Neural cell (in vitro differentiated cells): Measurements from ENCODE around the gene EDNRA. TPM values are rescaled to one million over a fixed set of nuclear protein-coding genes. Genes with fewer than 3 reads are reported as not detected.

Experiments
- H2AFZ ChIP-seq: fragments of 200-600, 300-800 bp; sonication (generic), shearing (Covaris generic); 2 replicates; pipeline ENCODE4 v1.6.0; 2014; ENCODE audit warnings: low read depth, mild to moderate bottlenecking, antibody characterized with exemption, low read length, moderate library complexity
- H3F3A ChIP-seq: fragments of 200-600 bp; shearing (Covaris generic); 2 replicates; pipeline ENCODE4 v1.6.1; 2016; ENCODE audit warnings: mild to moderate bottlenecking, moderate library complexity, mixed read lengths, antibody characterized with exemption, low read length; ENCODE audit not compliant: insufficient read depth, poor library complexity, severe bottlenecking
- H3K27ac ChIP-seq: fragments of 200-600, 300-800 bp; sonication (generic), shearing (Covaris generic); 2 replicates; pipeline ENCODE4 v1.5.1; 2014; ENCODE audit warnings: mild to moderate bottlenecking, low read length, moderate library complexity
- H3K27me3 ChIP-seq: fragments of 300-800, 200-600 bp; sonication (generic), shearing (Covaris generic); 2 replicates; pipeline ENCODE4 v1.6.0; 2014; ENCODE audit warnings: mild to moderate bottlenecking, low read depth, low read length, moderate library complexity; ENCODE audit not compliant: insufficient read depth
- H3K36me3 ChIP-seq: fragments of 300-800, 200-600 bp; sonication (generic), shearing (Covaris generic); 2 replicates; pipeline ENCODE4 v1.5.1; 2014; ENCODE audit warnings: mild to moderate bottlenecking, antibody characterized with exemption, low read length, moderate library complexity; ENCODE audit not compliant: insufficient read depth
- H3K4me2 ChIP-seq: fragments of 300-800, 200-600 bp; sonication (generic), shearing (Covaris generic); 2 replicates; pipeline ENCODE4 v1.6.0; 2014; ENCODE audit warnings: mild to moderate bottlenecking, low read length
- H3K4me3 ChIP-seq: fragments of 300-800, 200-600 bp; sonication (generic), shearing (Covaris generic); 2 replicates; pipeline ENCODE4 v1.5.1; 2014; ENCODE audit warnings: mild to moderate bottlenecking, low read length, moderate library complexity
- H3K79me2 ChIP-seq: fragments of 200-600 bp; shearing (Covaris generic); replicated peaks from 2 replicates; pipeline ENCODE4 v1.6.0; 2014; ENCODE audit warnings: mild to moderate bottlenecking, low read length, moderate library complexity; ENCODE audit not compliant: insufficient read depth
- H3K9ac ChIP-seq: fragments of 300-800, 200-600 bp; sonication (generic), shearing (Covaris generic); 2 replicates; pipeline ENCODE4 v1.6.1; 2016; ENCODE audit warnings: mild to moderate bottlenecking, low read length, mixed read lengths
- H3K9me2 ChIP-seq: fragments of 200-600 bp; shearing (Covaris generic); 2 replicates; pipeline ENCODE4 v1.6.1; 2016; ENCODE audit warnings: mild to moderate bottlenecking, low read length, mixed read lengths; ENCODE audit not compliant: insufficient read depth
- H3K9me3 ChIP-seq: fragments of 200-600, 300-800 bp; sonication (generic), shearing (Covaris generic); 2 replicates; pipeline ENCODE4 v1.6.1; 2016; ENCODE audit warnings: mild to moderate bottlenecking, mixed run types, low read length, moderate library complexity, mixed read lengths
- H4K20me1 ChIP-seq: fragments of 200-600 bp; shearing (Covaris generic); 2 replicates; pipeline ENCODE4 v1.6.1; 2016; ENCODE audit warnings: mild to moderate bottlenecking, mixed run types; ENCODE audit not compliant: insufficient read depth
- EP300 ChIP-seq: fragments of 450-650 bp; conservative IDR thresholded peaks from 2 replicates; pipeline ENCODE4 v1.6.1; 2014; ENCODE audit warnings: antibody characterized with exemption, mild to moderate bottlenecking, moderate library complexity; ENCODE audit not compliant: poor library complexity, severe bottlenecking
- EZH2 ChIP-seq: fragments of 200-600, 300-800 bp; shearing (Covaris generic), sonication (generic); IDR thresholded peaks from 2 replicates; pipeline ENCODE4 v1.6.1; 2014; ENCODE audit warnings: antibody characterized with exemption, low read length, borderline replicate concordance, mild to moderate bottlenecking; ENCODE audit not compliant: insufficient read depth, poor library complexity, severe bottlenecking
- MXI1 ChIP-seq: fragments of 450-650 bp; conservative IDR thresholded peaks from 2 replicates; pipeline ENCODE4 v1.6.1; 2014; ENCODE audit warnings: antibody characterized with exemption, mild to moderate bottlenecking; ENCODE audit not compliant: poor library complexity, severe bottlenecking
- POLR2AphosphoS5 ChIP-seq: IDR thresholded peaks from 2 replicates; pipeline ENCODE4 v1.6.1; 2012
- RAD21 ChIP-seq: fragments of 450-650 bp; conservative IDR thresholded peaks from 2 replicates; pipeline ENCODE4 v1.6.1; 2014; ENCODE audit warnings: antibody characterized with exemption, mild to moderate bottlenecking, moderate library complexity
- REST ChIP-seq: IDR thresholded peaks from 2 replicates; pipeline ENCODE4 v1.6.1; 2012; ENCODE audit warnings: borderline replicate concordance
- SMC3 ChIP-seq: fragments of 450-650 bp; conservative IDR thresholded peaks from 2 replicates; pipeline ENCODE4 v1.6.1; 2014; ENCODE audit warnings: antibody characterized with exemption, mild to moderate bottlenecking, moderate library complexity; ENCODE audit not compliant: poor library complexity
- TAF1 ChIP-seq: IDR thresholded peaks from 2 replicates; pipeline ENCODE4 v1.6.1; 2012; ENCODE audit warnings: low read depth
- polyA plus RNA-seq: library from polyadenylated mRNA; depleted of rRNA; stranded (reverse); fragments of >200 nt; gene quantifications from 2 replicates; pipeline ENCODE4 v1.2.3, GENCODE V29; 2014
- TF ChIP-seq, protein P1 (sequence below): fragments of 450-650 bp; IDR thresholded peaks from 2 replicates; pipeline ENCODE4 v1.5.1; 2014; ENCODE audit warnings: antibody characterized with exemption, mild to moderate bottlenecking, moderate library complexity; ENCODE audit not compliant: poor library complexity, severe bottlenecking

The EDNRA gene
- polyA plus RNA-seq, 1 donor from 2014 or later, result 0.19 TPM

GRCh38 chr4:147463065-147463464, 17.8 kb upstream of the EDNRA start:
- Histone ChIP-seq H3K9ac (no peak overlapping the region), H3K27ac (no peak overlapping the region), H2AFZ (no peak overlapping the region), H3K36me3 (no peaks in the 10 kb centered on the region), H3K4me2 (no peak overlapping the region), H3K4me3 (no peak overlapping the region), H3F3A (no peaks in the 10 kb centered on the region), H4K20me1 (no peaks in the 10 kb centered on the region), H3K79me2 (no peaks in the 10 kb centered on the region), H3K9me3 (no peaks in the 10 kb centered on the region), H3K27me3 (no peaks in the 10 kb centered on the region), H3K9me2 (no peaks in the 10 kb centered on the region)
- TF ChIP-seq TAF1 (no peak), SMC3 (no peak), REST (no peak), POLR2AphosphoS5 (no peak), EZH2 (no peak), EP300 (no peak), MXI1 (no peak), RAD21 (no peak)
- TF ChIP-seq, protein P1, sequence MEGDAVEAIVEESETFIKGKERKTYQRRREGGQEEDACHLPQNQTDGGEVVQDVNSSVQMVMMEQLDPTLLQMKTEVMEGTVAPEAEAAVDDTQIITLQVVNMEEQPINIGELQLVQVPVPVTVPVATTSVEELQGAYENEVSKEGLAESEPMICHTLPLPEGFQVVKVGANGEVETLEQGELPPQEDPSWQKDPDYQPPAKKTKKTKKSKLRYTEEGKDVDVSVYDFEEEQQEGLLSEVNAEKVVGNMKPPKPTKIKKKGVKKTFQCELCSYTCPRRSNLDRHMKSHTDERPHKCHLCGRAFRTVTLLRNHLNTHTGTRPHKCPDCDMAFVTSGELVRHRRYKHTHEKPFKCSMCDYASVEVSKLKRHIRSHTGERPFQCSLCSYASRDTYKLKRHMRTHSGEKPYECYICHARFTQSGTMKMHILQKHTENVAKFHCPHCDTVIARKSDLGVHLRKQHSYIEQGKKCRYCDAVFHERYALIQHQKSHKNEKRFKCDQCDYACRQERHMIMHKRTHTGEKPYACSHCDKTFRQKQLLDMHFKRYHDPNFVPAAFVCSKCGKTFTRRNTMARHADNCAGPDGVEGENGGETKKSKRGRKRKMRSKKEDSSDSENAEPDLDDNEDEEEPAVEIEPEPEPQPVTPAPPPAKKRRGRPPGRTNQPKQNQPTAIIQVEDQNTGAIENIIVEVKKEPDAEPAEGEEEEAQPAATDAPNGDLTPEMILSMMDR, result no peak

GRCh38 chr4:147465461-147465860, 15.4 kb upstream of the EDNRA start:
- Histone ChIP-seq H3K4me2 (no peak overlapping the region), H3F3A (no peaks in the 10 kb centered on the region), H3K9me2 (no peaks in the 10 kb centered on the region), H3K27ac (no peak overlapping the region), H3K27me3 (no peaks in the 10 kb centered on the region), H3K4me3 (no peak overlapping the region), H3K9ac (no peak overlapping the region), H2AFZ (no peak overlapping the region), H3K79me2 (no peaks in the 10 kb centered on the region), H4K20me1 (no peaks in the 10 kb centered on the region), H3K36me3 (no peaks in the 10 kb centered on the region), H3K9me3 (no peaks in the 10 kb centered on the region)
- TF ChIP-seq MXI1 (no peak), TAF1 (no peak), RAD21 (no peak), EZH2 (no peak), EP300 (no peak), REST (no peak), SMC3 (no peak), POLR2AphosphoS5 (no peak)
- TF ChIP-seq, protein P1, result no peak
